ENCODE data around the gene FOXP1. TPM values are rescaled to one million over a fixed set of nuclear protein-coding genes. Genes with fewer than 3 reads are reported as not detected.

Gene FOXP1
- total RNA-seq, 1 experiment from 2014 or later: 75.3 TPM

DNA sequence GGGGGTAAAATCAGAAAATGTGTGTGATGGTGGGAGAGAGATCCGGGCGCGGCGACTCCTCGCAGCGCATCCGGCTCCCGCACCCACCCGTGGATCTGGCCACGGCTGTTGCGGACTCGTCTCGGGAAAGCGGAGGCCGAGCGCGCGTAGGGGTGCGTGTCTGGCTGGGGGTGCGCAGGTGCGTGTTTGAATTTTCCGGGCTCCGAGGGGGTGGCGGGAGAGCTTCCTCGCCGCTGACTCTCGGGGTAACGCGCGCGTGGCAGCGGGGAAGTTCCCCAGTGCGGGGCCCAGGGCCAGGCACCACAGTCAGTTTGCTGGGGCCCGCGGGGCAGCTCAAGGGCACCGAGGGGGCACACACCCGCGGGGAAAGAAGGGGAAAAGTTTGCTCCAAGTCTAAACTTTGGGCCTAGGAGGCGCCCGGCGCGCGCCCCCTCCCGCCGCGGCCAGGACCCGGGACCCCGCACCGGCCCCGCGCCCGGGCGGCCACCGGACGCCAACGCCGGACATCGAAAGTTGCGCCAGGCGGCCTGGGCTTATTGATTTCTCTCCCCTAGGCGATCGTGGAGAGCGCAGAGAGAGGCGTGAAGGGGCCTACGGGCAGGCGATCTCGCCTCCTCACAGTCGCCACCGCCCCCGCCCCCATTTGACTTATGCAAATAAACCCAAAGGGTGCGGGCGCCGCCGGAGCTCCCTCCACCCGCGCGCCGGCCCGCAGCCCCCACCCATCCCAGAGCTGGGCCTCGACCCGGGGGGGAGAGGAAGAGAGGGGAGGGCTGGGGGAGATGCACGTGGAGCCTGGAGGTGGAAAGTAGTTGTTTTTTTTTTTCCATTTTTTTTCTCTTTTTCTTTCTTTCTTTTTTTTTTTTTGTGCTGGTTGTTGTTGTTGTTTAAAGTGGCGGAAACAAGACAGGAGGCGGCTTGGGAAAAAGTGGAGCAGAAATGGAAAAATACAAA is 639 bp downstream of the FOXP1 start:
- H3K79me2 ChIP-seq (ENCODE audit: insufficient read depth, low read length): no peaks in the 10 kb centered on the region
- H2AFZ ChIP-seq (ENCODE audit: low read length): no peak overlapping the region
- H3K14ac ChIP-seq (ENCODE audit: insufficient read depth, low read length): peak overlapping the region; percentile 94
- H2BK15ac ChIP-seq (ENCODE audit: low read depth, low read length): no peak overlapping the region
- Mint-ChIP-seq H3K27me3 (ENCODE audit: low read depth) (peaks cover 37% of the 10 kb centered on the region), H3K27ac (peak overlapping the region; percentile 27 to 91 (median 86); a peak in 5 of 7 replicates), H3K4me1 (peaks cover 22 to 25% of the 10 kb centered on the region in 2 experiments), H3K4me3 (peak overlapping the region; percentile 78 to 94), H3K9me3 (no peaks in the 10 kb centered on the region), H3K36me3 (ENCODE audit: insufficient read depth in 1 of 3, low read depth in 3 of 3) (no peaks in the 10 kb centered on the region)
- peaks cover 9% of the 10 kb centered on the region; the same call in 1 of the 2 replicates for H3K27me3 ChIP-seq (ENCODE audit: insufficient read depth, low read length)
- no peak overlapping the region for H4K91ac ChIP-seq (ENCODE audit: insufficient read length, low read depth, low read length)
- peaks cover 29% of the 10 kb centered on the region for H3K23me2 ChIP-seq (ENCODE audit: insufficient read length, low read depth, low read length, poor library complexity, severe bottlenecking)
- no peak overlapping the region for H2BK5ac ChIP-seq (ENCODE audit: insufficient read length, low read length)
- no peak overlapping the region for H3K56ac ChIP-seq (ENCODE audit: insufficient read length, low read depth, low read length)
- H2BK20ac ChIP-seq (ENCODE audit: low read depth, low read length, poor library complexity, severe bottlenecking): no peak overlapping the region
- DNase-seq: peak; percentile 74
- H3K4me1 ChIP-seq (ENCODE audit: insufficient read depth, low read length): 0 out of 2 replicates have a peak, but pooled peaks cover 2% of the 10 kb centered on the region
- H4K5ac ChIP-seq (ENCODE audit: insufficient read length, low read depth, low read length): no peak overlapping the region
- peak overlapping the region; percentile 78 for H3K18ac ChIP-seq (ENCODE audit: insufficient read length, low read depth, low read length)
- WGBS (ENCODE audit: extremely low coverage, insufficient read length, low lambda C conversion rate): no CpG with 5 or more reads among the region's 84 CpGs
- peak overlapping the region; percentile 78 for H3K9ac ChIP-seq (ENCODE audit: extremely low read depth, insufficient read length, low read length)
- no peak overlapping the region for H4K8ac ChIP-seq (replicated peaks; ENCODE audit: insufficient read length, low read depth, low read length)
- no peak overlapping the region for H3K4ac ChIP-seq (ENCODE audit: low read depth, low read length)
- no peak overlapping the region for H3T11ph ChIP-seq (ENCODE audit: low read length)
- H3K23ac ChIP-seq (ENCODE audit: insufficient read length, low read depth, low read length): no peak overlapping the region
- no peak overlapping the region for H2BK120ac ChIP-seq (ENCODE audit: low read depth, low read length, poor library complexity, severe bottlenecking)
- no peak overlapping the region for H2AK5ac ChIP-seq (ENCODE audit: insufficient read length, low read length)
- TF ChIP-seq, protein P1, sequence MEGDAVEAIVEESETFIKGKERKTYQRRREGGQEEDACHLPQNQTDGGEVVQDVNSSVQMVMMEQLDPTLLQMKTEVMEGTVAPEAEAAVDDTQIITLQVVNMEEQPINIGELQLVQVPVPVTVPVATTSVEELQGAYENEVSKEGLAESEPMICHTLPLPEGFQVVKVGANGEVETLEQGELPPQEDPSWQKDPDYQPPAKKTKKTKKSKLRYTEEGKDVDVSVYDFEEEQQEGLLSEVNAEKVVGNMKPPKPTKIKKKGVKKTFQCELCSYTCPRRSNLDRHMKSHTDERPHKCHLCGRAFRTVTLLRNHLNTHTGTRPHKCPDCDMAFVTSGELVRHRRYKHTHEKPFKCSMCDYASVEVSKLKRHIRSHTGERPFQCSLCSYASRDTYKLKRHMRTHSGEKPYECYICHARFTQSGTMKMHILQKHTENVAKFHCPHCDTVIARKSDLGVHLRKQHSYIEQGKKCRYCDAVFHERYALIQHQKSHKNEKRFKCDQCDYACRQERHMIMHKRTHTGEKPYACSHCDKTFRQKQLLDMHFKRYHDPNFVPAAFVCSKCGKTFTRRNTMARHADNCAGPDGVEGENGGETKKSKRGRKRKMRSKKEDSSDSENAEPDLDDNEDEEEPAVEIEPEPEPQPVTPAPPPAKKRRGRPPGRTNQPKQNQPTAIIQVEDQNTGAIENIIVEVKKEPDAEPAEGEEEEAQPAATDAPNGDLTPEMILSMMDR (conservative IDR thresholded peaks at IDR 0.05): no peak
- no peaks in the 10 kb centered on the region for H3K9me3 ChIP-seq (ENCODE audit: control insufficient read depth, low read depth, low read length)
- H3K4me2 ChIP-seq (ENCODE audit: insufficient read depth, insufficient read length, low read length): peak overlapping the region; percentile 63
- no peak overlapping the region for H2BK12ac ChIP-seq (ENCODE audit: insufficient read length, low read depth, low read length)
- H3K27ac ChIP-seq (ENCODE audit: insufficient read length, low read depth, low read length): no peak overlapping the region
- H3K79me1 ChIP-seq (ENCODE audit: insufficient read depth, low read depth, low read length, poor library complexity, severe bottlenecking): no peaks in the 10 kb centered on the region
- H4K20me1 ChIP-seq (ENCODE audit: control insufficient read depth, insufficient read depth, insufficient read length): no peaks in the 10 kb centered on the region

All from H9 (cell line).